Colonic mucosa (tissue), 4 donors: ENCODE data around the gene PLXNA4. TPM values are rescaled to one million over a fixed set of nuclear protein-coding genes. Genes with fewer than 3 reads are reported as not detected.

ENCODE experiments used
- DNase-seq: peaks from one replicate; pipeline ENCODE4 v3.0.0-alpha.2; 2020
- H3K27ac ChIP-seq: fragments of 200-600 bp; one replicate; pipeline ENCODE4 v1.8.0; 2021
- H3K27me3 ChIP-seq: fragments of 200-600 bp; one replicate; pipeline ENCODE4 v1.8.0; 2021
- H3K36me3 ChIP-seq: fragments of 200-600 bp; one replicate; pipeline ENCODE4 v1.8.0; 2021
- H3K4me1 ChIP-seq: fragments of 200-600 bp; one replicate; pipeline ENCODE4 v1.8.0; 2021; ENCODE audit warnings: mild to moderate bottlenecking
- H3K4me3 ChIP-seq: fragments of 200-600 bp; one replicate; pipeline ENCODE4 v1.8.0; 2021
- H3K9ac ChIP-seq, 2 donors: one replicate each; pipeline ENCODE4 v1.7.0; 2013; ENCODE audit warnings: control low read depth in 2 of 2, low read depth in 2 of 2, low read length in 2 of 2
- H3K9me3 ChIP-seq: fragments of 200-600 bp; one replicate; pipeline ENCODE4 v1.8.0; 2021
- CTCF ChIP-seq: fragments of 200-600 bp; IDR thresholded peaks from one replicate; pipeline ENCODE4 v1.8.0; 2022; ENCODE audit warnings: antibody characterized with exemption, mild to moderate bottlenecking
- intact Hi-C: fragments of 100-400 bp; cut with DNase I; formaldehyde crosslinking; loops from one replicate; pipeline ENCODE4 v1.14.1; 2022
- total RNA-seq, 2 donors: library from RNA; stranded (reverse); fragmentation: NEBNext Ultra II Directional in 1 of 2; extraction: Animal tissue kit (Norgen Biotek cat#: 25700) in 1 of 2; gene quantifications; one replicate each; pipeline ENCODE4 v1.2.1, GENCODE V29; 2021
- donor health status: healthy.
- donor health status: DM: no; HTN: no; CAD: no.
- donor health status: DM: no; HTN: no; CAD: no.

The PLXNA4 gene
- total RNA-seq, 2 donors from 2014 or later, result 0.15 to 0.77 TPM

- H3K9ac ChIP-seq, result no peak overlapping the region
- no peak for TF ChIP-seq CTCF
- H3K36me3 ChIP-seq, result no peaks in the 10 kb centered on the region
- no peak overlapping the region for H3K27ac ChIP-seq
- H3K27me3 ChIP-seq, result no peaks in the 10 kb centered on the region
- intact Hi-C loops, result no loop called here
- H3K9me3 ChIP-seq, result no peaks in the 10 kb centered on the region
- no peak for DNase-seq
- no peaks in the 10 kb centered on the region for H3K4me1 ChIP-seq
- no peak overlapping the region for H3K4me3 ChIP-seq
These were observed 391.1 kb downstream of the PLXNA4 start for GRCh38 chr7:132185150-132185549.

DNA sequence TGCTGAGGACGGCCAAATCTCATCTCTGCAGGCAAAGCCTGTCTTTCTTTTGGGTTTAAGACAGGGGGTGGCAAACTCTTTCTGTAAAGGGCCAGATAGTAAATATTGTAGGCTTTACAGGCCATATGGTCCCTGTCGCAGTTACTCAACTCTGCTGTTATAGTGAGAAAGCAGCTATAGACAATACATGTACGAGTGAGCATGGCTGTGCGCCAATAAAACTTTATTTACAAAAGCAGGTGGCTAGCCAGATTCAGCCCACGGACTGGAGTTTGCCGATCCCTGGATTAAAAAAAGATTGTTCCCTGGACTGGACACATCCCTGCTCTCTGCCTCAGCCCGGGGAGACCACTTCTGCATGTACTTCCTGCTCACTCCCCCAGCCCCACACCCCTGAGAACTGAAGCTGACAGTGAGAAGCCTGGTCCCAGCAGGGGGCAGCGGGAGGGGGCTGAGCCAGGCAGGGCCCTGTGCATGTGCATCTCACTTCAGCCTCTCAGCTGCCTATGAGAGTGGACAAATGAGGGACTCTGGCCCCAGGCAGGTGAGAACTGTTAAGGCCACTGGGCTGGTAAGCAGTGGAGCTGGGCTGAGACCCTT, 392.4 kb downstream of the PLXNA4 start:
- H3K9ac ChIP-seq, result no peak overlapping the region
- DNase-seq, result no peak
- H3K4me1 ChIP-seq, result no peaks in the 10 kb centered on the region
- H3K27ac ChIP-seq, result no peak overlapping the region
- H3K9me3 ChIP-seq, result no peaks in the 10 kb centered on the region
- no peak for TF ChIP-seq CTCF
- no peaks in the 10 kb centered on the region for H3K36me3 ChIP-seq
- no peaks in the 10 kb centered on the region for H3K27me3 ChIP-seq
- no peak overlapping the region for H3K4me3 ChIP-seq
- intact Hi-C loops, result no loop called here

- no peak for TF ChIP-seq CTCF
- intact Hi-C loops, result no loop called here
- Histone ChIP-seq H3K4me1 (no peaks in the 10 kb centered on the region), H3K4me3 (no peak overlapping the region), H3K9me3 (no peaks in the 10 kb centered on the region), H3K27me3 (no peaks in the 10 kb centered on the region), H3K27ac (no peak overlapping the region), H3K9ac (no peak overlapping the region), H3K36me3 (no peaks in the 10 kb centered on the region)
- DNase-seq, result no peak
These were observed 393.3 kb downstream of the PLXNA4 start for GRCh38 chr7:132182992-132183391.

GRCh38 chr7:132181946-132182685, 394.2 kb downstream of the PLXNA4 start:
- Histone ChIP-seq H3K9ac (no peak overlapping the region), H3K36me3 (no peaks in the 10 kb centered on the region), H3K4me1 (no peaks in the 10 kb centered on the region), H3K27me3 (no peaks in the 10 kb centered on the region), H3K27ac (no peak overlapping the region), H3K9me3 (no peaks in the 10 kb centered on the region), H3K4me3 (no peak overlapping the region)
- no peak for DNase-seq
- no peak for TF ChIP-seq CTCF
- intact Hi-C loops, result no loop called here

DNA sequence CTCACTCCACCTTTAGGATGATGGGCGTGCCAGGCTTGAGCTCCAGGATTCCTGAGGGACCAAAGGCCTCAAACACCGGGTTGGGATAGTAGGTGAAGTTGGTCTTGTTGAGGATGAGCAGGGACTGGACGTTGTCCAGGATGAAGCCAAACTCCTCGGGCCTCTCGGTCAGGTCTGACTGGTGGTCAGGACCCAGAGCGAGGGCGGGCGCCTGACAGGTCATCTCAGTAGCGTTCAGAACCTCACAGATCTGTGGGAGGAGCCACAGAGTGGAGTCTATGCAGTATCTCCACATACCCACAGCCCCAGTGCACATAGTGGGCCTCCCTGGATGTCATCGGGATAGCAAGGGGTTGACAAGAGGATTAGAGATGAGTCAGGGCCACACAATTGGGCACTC, 394.9 kb downstream of the PLXNA4 start:
- Histone ChIP-seq H3K27me3 (no peaks in the 10 kb centered on the region), H3K9ac (no peak overlapping the region), H3K36me3 (no peaks in the 10 kb centered on the region), H3K27ac (no peak overlapping the region), H3K4me3 (no peak overlapping the region), H3K4me1 (no peaks in the 10 kb centered on the region), H3K9me3 (no peaks in the 10 kb centered on the region)
- intact Hi-C loops, result no loop called here
- DNase-seq, result no peak
- TF ChIP-seq CTCF, result no peak
